ENCODE results near the gene CXCR4. TPM values are rescaled to one million over a fixed set of nuclear protein-coding genes. Genes with fewer than 3 reads are reported as not detected.
"Not testable (repeated sequence)": the region's sequence is repeated elsewhere in the genome, so short reads cannot be mapped to it uniquely, and the experiment has no call there.

Gene CXCR4
- total RNA-seq, 2 donors from 2014 or later: 7.8 to 8.3 TPM

DNA sequence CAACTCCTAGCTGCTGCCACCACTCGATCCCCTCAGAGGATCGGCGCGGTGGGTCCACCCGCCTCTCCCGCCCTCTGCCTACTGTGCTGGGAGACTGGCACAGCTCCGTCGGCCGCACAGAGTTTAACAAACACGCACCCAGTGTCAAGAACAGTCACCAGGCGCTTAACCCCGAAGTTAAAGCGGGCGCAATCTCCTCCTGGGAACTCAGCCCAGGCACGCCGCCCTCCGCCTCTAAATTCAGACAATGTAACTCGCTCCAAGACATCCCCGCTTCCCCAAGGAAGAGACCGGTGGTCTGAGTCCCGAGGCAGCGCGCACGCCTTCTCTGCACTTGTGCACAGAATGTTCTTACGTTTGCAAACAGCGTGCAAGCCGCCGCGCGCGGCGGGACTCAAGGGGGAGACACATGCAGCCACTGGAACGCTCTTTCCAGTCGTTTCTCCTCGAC, 533 bp downstream of the CXCR4 start:
- peak; percentile 91 for DNase-seq (ENCODE audit: low spot score)
- intact Hi-C loops (cut with DNase I): no loop called here

DNA sequence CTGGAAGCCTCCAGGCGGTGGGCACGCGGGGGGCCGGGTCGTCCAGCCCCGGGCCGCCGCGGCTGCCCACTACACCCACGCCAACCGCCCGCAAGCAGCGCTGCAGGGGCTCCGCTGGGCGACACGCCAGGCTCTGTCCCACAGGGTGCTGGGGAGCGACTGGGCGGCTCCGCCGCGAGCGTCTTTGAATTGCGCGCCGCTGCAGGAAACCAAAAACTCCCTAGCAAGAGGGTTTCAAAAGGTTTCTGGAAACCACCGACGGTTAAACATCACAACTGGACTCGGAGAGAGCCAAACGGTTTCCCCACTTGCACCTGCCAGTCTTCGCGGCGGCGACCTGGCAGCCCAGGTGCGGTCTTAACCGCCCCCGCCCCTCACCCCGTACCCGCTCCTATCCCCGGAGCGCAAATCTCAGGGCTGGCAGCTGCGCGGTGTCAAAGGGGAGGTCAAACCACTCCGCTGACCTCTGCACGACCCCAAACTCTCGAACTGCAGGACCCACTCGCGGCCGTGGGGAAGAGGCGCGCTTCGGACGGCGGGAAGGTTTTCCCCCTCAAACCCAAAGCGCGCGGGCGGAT, 1.0 kb downstream of the CXCR4 start:
- peak; percentile 86 for DNase-seq (ENCODE audit: low spot score)
- intact Hi-C loops (cut with DNase I): no loop called here

DNA sequence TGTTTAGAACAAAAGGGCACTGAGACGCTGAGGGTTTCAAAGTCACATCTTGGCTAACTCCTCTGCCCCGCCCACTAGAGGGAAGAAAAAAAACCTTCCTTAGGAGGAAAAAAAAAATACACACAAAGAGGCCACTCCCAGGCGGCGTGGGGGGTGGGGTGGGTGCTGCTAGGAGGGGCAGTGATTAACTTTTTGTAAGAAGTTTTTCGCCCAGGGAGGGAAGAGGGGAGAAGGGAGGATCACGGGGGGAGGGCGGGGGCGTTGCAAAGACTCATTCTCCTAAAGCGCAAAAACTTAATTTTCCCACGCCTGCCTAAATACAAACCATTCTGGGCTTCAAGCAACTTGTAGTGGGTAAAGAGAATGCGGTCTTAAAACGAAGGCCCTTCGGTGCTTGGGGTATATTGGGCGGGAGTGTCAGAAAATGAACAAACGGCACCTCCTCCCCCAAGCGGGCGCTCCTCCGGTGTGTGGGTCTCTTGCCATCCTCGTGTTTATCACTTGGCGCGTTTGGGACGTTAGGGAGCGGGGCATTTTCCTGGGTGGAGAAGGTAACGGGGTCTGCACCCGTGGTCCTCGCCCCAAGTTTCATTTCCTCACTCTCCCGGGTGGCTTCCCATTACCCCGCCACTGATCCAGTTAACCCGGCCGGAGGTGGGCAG, 1.7 kb downstream of the CXCR4 start:
- peak; percentile 84 for DNase-seq (ENCODE audit: low spot score)
- intact Hi-C loops (cut with DNase I): no loop called here

DNA sequence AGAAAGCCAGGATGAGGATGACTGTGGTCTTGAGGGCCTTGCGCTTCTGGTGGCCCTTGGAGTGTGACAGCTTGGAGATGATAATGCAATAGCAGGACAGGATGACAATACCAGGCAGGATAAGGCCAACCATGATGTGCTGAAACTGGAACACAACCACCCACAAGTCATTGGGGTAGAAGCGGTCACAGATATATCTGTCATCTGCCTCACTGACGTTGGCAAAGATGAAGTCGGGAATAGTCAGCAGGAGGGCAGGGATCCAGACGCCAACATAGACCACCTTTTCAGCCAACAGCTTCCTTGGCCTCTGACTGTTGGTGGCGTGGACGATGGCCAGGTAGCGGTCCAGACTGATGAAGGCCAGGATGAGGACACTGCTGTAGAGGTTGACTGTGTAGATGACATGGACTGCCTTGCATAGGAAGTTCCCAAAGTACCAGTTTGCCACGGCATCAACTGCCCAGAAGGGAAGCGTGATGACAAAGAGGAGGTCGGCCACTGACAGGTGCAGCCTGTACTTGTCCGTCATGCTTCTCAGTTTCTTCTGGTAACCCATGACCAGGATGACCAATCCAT, 2.7 kb downstream of the CXCR4 start:
- intact Hi-C loops (cut with DNase I): no loop called here
- DNase-seq (ENCODE audit: low spot score): no peak

DNA sequence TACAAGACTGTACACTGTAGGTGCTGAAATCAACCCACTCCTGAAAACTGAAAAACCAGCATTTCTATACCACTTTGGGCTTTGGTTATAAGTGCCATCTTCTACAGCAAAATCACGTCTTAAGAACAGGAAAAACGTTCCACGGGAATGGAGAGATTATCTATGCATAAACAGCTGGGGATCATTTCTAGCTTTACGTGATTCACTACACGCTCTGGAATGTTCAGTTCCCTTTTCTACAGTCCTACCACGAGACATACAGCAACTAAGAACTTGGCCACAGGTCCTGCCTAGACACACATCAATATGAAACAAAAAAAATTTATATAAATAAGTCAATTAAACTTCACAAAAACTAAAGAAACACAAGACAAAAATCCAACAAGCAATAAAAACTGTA, 3.6 kb downstream of the CXCR4 start:
- intact Hi-C loops (cut with DNase I): no loop called here
- DNase-seq (ENCODE audit: low spot score): no peak

DNA sequence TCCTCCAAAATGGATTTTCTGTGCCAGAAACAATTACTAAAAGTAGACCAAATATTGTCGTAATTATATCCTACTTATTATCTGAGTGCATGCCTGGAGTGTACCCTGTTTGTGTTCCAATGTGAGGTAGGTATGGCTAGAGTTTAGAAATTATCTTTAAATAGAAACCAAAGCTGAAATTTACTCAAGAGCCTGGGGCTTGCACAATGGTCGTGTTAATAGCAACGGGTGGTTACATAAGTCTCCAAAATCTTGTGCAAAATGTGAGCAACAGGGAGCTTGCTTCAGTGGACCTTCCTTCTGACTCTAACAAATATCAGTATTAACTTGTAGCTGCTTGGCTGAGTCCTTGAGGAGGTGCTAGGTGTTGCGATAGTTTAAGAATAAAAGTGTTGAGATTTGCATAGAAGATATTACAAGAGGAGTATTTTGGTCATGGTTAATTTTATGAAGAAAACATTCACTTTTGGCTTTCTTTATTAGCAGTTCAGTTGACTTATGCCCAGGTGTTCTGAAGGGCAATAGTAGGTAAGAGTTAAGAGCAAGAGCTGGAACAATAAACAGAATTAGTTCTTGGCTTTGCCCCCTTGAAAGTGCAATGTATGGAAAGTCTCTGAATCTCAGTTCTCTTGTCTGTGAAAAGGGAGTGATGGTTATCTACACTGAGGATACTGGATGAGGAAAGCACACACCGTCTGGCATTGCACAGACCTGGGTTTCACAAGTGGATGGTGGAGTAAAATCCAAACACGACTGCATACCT, 4.6 kb downstream of the CXCR4 start:
- intact Hi-C loops (cut with DNase I): no loop called here
- DNase-seq (ENCODE audit: low spot score): no peak

DNA sequence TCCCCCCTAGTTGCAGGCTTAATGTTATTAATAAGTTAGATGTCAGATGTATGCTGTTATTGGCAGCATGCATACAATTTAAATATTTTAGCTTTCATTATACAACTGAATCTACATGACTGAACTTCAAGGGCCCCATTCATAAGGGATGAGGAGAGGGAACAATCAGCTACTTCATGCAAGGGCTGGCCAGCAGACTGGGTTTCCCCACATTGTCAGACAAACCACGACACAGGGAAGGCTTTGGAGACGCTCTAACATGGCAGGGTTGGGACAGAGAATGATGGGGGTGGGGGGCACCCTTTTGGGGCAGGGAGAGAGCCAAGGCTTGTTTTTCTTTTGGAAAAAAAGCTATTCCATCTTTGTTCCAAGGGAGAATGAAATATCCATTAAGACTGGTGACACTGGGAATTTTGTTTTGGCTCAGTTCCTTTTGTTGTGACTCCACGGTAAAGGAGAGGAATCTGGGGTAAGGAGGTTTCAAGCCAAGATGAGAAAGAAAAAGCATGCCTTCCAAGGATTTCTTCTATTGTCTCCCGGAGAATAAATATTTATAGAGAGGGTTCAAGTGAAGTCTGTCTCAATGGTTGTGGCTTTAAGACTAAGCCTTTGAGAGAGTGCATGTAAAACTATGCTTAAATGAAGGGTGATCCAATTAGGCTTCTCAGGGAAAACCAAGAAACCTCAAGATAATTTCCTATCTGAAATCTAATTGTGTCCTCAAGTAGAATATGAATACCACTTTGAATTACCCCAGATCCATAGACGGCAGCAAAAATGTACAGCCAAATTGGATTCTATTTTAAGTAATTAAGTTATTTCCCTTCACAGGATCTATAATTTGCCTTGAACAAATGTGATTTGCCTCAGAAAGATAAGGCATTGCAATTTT, 5.4 kb downstream of the CXCR4 start:
- intact Hi-C loops (cut with DNase I): no loop called here
- no peak for DNase-seq (ENCODE audit: low spot score)

DNA sequence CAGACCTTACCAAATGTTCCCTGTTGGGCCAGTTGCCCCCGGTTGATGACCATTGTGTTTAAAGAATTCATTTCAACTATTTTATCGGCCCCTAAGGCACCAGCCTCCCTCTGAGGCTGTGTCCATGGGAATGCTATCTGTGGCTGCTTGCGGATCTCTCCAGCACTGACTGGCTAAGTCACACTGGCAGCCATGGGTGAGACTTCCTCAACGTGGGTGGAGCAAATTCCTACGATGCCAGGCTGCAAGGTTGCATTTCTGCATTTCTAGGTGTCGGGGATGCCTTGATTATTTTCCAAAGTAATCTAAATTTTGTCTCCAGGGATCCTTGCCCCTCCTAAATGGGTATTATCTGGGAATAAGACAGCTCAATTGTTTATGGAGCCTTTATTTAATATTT, 6.2 kb downstream of the CXCR4 start:
- intact Hi-C loops (cut with DNase I): no loop called here

DNA sequence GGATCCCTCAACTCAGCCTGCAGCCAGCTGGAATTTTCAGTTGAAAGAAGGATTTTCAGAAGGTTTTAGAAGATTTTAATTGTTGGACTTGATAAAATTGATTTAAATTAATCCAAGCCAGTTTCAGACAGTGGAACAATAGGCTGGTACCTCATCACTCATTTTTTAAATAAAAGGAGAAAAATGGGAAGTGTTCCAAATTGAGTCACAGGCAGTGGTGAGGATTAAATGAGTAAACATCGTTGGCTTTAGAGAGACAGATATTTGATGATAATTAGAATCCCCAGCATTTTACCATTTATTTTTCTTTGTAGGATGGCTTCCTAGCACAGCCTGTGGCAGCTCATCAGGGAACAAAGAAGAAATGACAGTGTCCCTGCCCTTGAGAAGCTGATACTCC, 7.4 kb downstream of the CXCR4 start:
- intact Hi-C loops (cut with DNase I): no loop called here
- no peak for DNase-seq (ENCODE audit: low spot score)

More for the DNA sequence above, 6.2 kb downstream of the CXCR4 start:
- DNase-seq (ENCODE audit: low spot score): no peak

DNA sequence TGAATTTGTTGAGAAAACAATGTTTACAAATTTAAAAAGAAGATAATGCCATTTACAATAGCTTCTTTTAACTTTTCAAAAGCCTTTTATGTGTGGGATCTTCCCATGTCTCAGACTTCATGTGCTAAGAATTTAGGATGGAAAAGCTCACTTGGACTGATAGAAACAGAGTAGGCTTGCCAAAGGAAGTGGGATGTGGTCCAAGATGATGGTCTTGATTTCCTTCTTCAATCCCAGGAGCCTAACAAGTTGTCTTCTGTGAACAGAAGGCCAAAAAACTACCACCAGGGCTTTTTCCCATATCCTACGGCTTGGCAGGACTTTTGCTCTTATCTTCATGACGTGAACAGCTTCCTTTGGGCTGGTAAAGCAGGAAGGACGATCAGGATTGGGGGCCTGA, 9.5 kb downstream of the CXCR4 start:
- intact Hi-C loops (cut with DNase I): no loop called here

DNA sequence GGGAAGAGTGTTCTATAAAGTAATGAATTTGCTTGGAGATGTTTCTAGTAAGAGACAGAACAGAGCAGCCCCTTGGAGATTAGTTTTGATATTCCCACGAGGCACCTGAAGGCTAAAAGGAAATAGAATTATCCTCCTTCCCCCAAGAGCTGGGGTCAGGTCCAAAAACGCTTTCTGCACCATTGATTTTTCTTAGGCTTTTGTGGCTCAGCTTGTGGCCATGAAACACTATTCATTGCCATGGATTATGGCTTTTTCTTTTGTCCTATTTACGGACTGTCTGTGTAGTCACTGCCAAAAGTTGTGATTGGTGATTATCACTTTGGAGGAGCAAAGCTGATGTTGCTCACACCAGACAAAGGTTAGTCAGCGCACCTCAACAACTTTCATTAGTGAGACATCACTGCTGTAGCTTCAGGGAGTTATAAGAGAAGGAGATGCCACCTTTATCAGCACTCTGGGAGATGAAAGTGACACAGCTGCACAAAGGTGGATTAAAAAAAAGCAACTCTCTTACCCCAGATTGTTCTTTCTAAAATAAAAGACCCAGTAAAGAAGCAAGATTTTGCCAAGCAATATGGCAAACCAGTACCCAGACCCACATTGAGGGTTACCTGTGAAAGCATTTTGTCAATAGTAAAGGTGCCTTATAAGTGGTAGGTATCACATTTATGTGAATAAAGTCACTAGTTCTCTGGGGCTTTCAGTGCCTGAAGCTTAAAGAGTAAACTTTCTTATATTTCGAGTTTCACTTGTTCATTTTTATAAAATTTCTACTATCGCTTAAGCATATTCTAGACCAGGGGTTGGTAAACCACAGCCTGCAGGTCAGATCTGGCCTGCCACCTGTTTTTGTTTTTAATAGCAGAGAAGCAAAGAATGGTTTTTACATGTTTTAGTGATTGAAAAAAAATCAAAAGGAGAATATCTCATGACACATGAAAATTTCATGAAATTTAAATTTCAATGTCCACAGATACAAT, 10.6 kb downstream of the CXCR4 start:
- DNase-seq (ENCODE audit: low spot score): no peak
- intact Hi-C loops (cut with DNase I): no loop called here

More for the DNA sequence above, 9.5 kb downstream of the CXCR4 start:
- DNase-seq (ENCODE audit: low spot score): no peak

DNA sequence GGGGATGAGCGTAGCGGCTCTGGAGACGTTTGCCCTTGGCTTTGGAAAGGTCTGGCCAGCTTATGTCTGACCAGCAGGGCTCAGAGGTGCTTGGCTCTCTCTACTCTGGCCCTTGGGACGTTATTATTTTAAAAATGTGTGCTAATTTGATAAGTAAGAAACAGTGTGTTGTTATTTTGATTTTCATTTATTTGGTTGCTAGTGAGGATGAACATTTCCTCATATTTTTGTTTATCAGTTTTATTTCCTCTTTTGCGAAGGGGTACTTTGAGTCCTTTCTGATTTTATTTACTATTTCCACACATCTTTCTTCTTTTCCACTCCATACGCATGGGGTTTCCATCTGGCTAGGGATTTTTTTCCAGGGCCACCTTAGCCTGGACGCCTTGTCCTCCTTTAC, 11.4 kb downstream of the CXCR4 start:
- intact Hi-C loops (cut with DNase I): no loop called here
- no peak for DNase-seq (ENCODE audit: low spot score)

DNA sequence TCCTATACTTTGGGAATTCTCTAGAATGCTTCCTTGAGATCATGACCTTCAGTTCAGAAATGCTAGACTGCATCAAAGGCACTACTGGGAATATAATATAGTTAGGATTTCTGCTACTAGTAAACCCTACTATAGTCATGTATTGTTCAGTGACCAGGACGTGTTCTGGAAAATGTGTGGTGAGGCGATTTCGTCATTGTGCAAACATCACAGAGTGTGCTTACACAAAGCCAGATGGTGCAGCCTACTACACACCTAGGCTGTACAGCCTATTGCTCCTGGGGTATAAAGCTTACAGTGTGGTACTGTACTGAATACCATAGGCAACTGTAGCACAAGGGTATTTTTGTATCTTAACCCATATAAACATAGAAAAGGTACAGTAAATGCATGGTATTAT, 13.0 kb downstream of the CXCR4 start:
- intact Hi-C loops (cut with DNase I): no loop called here
- no peak for DNase-seq (ENCODE audit: low spot score)

DNA sequence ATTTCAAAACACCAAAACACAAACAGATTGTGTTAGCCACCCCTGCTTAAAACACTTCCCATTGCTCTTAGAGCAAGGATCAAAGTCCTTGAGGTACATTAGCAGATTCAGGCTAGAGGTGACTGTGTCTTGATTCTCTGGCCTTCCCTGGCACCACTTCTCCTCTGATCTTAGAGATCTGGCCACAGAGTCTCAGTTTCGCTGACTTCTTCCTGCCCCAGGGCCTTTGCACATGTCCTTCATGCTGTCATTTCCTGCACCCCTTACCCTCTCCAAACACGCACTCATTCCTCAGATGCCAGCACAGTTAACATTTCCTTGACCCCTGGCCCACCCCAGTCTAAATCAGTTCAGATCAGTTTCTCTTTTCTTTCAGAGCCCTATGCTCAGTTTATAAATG, 16.9 kb downstream of the CXCR4 start:
- intact Hi-C loops (cut with DNase I): no loop called here
- no peak for DNase-seq (ENCODE audit: low spot score)

DNA sequence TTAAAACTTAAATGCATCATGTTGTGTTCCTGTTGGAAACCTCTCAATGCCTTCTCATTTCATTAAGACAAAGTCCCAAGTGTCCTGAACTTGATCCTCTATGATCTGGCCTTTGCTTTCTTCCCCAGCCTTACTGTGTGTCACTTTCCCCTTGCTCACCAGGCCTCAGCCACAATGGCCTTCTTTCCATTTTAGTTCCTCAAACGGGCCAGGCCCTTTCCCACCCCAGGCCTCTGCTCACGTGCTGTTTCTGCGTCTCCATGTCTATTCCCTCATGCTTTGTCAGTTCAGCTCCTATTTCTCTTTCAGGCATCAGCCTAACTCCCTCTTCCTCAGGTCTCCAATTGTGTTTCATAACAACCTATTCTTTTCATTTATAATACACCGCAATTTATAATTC, 19.5 kb downstream of the CXCR4 start:
- intact Hi-C loops (cut with DNase I): no loop called here
- DNase-seq (ENCODE audit: low spot score): no peak

DNA sequence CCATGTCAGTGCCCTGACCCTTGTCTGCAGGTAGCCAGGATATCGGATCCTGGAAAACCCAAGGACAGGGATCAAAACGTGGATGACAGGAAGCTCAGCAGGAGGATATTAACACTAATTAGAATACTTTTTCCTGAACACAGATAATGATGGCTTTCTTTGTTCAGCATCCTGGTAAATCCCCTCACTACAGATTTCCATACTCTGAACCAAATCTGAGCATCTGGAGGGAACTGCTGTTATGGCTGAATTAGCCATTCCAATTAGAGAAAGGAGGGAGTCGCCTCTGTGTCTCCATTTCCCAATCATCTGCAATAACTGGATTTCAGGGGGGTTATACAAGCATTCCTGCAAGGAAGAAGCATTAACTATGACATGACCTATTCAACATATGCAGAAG, 24.4 kb downstream of the CXCR4 start:
- intact Hi-C loops (cut with DNase I): no loop called here
- DNase-seq (ENCODE audit: low spot score): no peak

DNA sequence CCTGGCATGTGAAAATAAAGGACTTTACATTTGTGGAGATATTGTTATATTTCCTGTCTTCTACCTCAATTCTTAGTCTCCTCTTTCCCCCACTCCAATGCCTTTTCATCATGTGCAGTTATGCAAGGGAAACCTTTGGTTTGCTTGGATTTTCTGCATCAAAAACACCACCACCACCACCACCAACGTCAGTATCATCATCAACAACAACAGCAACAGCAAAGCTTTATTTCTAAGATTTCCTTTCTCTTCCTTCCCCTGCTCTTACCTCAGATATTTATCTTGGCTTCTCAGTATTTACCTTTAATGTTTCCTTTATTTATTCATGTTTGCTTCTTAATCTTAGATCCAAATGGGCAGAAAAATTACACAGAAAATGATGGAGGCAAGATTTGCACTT, 26.1 kb downstream of the CXCR4 start:
- no peak for DNase-seq (ENCODE audit: low spot score)
- intact Hi-C loops (cut with DNase I): no loop called here

DNA sequence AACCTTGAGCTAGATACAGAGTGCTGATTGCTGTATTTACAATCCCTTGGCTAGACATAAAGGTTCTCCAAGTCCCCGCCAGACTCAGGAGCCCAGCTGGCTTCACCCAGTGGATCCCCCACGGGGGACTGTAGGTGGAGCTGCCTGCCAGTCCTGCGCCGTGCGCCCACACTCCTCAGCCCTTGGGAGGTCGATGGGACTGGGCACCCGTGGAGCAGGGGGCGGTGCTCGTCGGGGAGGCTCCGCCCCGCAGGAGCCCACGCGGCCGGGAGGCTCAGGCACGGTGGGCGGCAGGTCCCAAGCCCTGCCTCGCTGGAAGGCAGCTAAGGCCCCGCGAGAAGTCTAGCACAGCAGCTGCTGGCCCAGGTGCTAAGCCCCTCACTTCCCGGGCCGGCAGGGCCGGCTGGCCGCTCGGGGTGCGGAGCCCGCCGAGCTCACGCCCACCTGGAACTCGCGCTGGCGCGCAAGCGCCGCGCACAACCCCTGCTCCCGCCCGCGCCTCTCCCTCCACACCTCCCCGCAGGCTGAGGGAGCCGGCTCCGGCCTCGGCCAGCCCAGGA, 30.0 kb downstream of the CXCR4 start:
- intact Hi-C loops (cut with DNase I); DNase-seq (ENCODE audit: low spot score): not testable (repeated sequence)

All from posterior vena cava (tissue), 2 donors.